Stimulated activated naive CD4-positive, alpha-beta T cell (primary cell): ENCODE measurements around the gene PHF21B.

Experiments
- DNase-seq, 6 experiments: peaks; one replicate each; lab custom pipeline; 2025; lab: John Stamatoyannopoulos, UW

PHF21B gene

DNA sequence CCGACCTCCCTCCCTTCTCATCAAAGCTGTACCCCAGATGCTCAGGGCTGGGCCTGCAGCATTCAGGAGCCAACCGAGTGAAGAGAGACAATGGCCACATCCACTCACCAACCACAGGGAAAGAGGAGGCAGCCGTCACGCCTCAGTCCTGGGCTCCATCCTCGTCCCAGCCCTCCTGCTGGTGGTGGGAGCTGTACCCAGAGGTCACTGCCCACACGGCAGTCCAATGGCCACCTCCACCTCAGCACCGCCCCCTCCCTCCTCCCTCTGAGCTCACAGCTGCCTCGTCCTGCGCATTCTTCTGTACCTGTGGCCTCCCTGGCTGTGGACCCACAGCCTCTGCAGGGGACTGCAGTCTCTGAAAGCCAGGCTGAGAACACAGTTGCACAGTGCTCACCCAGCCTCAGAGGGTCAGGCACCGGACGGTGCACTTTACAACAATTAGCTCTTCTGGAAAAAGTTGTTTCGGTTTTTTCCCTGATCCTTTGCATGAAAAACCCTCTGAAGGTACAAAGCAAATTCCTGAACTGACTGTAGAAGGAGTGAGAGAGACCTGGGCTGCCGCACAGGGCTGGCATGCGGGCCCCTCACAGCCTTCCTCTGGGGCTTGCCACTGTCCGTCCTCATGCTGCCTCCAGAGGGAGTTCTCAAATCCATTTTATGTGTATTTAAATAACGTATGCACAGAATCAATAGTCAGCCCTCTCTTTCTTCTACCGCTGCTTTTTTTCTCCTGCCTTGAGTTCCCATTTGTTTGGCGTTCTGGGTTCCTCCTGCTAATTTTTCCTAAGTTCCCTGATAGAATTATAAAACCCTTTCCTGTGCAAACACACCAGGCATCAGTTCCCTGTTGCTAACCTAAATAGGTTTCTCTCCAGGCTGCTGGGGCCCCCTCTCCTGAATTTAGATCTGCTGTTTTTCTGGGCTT, 52.7 kb downstream of the PHF21B start:
- no peak for DNase-seq

GRCh38 chr22:44955102-44955501, 54.7 kb downstream of the PHF21B start:
- DNase-seq, result no peak

GRCh38 chr22:44954149-44954548, 55.7 kb downstream of the PHF21B start:
- DNase-seq, result no peak

DNA sequence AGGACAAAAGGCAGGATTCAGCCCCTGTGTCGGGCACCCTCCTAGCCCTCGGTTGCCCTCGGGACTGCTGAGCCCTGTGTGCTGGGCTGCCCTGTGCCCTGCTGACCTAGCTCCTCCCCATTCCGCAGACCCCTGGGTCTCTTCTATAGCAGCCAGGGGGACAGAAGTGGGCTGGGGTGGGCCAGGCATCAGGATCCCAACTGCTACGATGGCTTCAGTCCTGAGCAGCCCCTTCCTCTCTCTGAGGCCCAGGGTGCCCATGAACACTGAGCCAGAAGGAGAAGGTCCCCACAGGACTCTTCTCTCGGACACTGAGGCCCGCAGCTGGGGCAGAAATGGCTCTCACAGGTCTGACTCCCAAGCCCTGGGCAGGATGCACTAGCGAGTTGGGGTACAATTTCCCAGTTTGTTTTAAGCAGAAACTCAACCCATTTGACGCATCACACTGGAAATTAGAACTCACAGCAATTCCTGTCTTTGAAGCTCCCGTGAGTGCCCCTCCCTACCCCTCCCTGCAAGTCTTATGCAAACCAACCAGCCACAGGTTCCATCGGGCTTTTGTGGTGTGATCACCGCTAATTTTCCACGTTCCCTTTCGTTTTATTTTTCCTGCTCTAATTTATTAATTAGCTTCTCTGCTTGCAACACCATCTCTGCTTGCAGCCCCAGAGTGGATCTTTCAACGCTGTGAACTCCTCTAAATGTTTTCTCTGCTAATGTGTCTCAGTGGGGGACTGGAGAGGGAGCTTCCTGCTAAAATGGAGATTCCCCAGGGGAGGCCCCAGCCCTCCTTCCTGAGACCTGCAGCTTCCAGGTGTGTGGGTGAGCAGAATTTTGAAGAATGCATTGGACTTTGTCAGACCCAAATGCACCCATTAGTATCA, 56.7 kb downstream of the PHF21B start:
- no peak for DNase-seq

DNA sequence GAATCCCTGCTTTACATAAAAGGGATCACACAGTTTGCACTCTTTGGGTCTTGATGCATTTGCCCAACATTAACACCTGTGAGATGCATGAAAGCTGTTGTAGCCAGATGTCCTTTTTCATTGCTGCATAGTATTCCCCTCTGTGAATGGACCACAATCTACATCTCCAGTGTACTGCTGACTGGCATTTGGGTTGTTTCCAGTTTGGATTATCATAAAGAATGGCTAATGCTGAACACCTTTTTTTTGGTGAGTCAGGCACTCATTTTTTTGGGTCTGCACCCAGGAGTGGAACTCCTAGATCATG, 58.3 kb downstream of the PHF21B start:
- DNase-seq, result no peak

- DNase-seq, result no peak
Measured at GRCh38 chr22:44950806-44951509, 58.8 kb downstream of the PHF21B start.

- DNase-seq, result no peak
Measured at GRCh38 chr22:44947846-44948245, 62.0 kb downstream of the PHF21B start.

DNA sequence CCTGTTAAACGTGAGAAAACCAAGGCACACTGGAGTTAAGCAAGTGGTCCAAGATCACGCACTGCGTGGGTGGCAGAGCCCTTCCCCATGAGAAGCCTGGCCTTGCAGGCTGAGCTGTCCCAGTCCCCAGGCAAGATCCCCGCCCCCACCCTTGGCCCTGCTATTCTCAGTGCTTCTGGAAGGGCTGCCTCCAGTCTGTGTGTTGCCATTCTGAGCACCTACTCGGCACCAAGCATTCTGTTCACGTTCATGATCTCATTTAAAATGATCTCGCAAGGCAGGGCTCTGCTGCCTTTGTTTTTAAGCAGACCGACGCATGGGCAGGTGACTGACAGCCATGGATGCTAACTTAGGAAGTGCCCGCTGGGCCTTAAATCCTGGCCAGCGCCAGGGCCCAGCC, 62.8 kb downstream of the PHF21B start:
- DNase-seq, result no peak

DNA sequence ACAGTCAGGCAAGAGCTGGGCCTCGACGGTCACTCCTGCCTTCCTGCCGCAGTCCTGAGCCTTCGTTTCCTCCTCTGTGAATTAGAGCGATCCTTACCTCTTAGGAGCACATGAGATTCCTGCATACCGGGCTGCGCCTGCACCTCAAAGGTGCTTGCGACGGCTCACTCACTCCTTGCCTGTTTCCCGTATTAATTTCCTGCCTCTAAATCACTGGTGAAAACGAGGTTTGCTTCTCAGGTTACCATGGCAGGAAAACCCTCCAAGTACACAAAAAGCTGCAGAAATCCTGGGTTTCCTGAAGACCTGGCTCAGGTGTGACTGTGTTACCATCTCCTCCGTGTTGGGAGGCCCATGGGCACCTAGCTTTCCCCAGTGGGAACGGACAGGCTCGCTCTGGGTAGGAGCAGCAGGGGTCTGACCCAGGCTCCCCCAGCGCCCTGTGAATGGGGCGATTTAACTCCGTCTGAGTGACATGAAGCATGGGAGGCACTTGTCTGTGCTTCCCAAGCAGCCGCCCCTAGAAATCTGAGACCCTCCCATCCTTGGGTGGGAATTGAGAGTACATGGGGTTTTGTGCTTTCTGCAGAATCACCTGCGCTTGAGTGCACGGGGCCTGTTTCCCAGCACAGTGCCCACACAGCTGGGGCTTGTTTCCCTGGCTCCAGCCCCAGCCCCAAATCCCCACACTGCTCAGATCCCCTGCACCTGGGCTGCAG, 64.8 kb downstream of the PHF21B start:
- no peak for DNase-seq

DNA sequence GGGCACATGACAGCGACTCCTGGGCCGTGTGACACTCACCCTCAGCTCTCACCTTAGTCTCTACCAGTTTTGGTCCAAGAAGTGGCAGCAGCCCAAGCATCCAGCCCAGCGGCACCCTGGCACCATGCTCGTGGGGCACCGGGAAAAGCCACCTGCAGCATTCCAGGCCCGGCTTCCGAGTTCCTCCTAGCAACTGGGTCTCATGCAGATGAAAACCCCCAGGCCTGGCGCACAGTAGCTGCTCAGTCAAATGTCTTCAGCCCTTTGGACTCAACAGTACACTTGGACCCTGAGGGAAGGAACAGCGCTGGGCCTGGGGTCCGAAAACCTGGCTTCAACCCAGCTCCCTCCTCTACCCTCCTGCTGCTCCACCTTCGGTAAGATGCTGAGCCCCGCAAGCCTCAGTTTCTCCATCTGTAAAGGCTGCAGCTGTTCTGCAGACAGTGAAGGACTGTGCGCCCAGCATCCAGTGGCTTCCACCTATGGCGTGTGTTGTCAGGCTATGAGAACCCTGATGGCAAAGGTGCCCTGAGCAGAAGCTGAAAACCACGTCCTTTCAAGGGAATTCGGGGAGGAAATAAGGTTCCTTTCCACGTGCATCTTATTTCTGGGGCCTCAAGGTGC, 66.0 kb downstream of the PHF21B start:
- no peak for DNase-seq

GRCh38 chr22:44942979-44943700, 66.7 kb downstream of the PHF21B start:
- no peak for DNase-seq

GRCh38 chr22:44942056-44942455, 67.7 kb downstream of the PHF21B start:
- DNase-seq, result no peak

GRCh38 chr22:44941207-44941606, 68.6 kb downstream of the PHF21B start:
- no peak for DNase-seq

DNA sequence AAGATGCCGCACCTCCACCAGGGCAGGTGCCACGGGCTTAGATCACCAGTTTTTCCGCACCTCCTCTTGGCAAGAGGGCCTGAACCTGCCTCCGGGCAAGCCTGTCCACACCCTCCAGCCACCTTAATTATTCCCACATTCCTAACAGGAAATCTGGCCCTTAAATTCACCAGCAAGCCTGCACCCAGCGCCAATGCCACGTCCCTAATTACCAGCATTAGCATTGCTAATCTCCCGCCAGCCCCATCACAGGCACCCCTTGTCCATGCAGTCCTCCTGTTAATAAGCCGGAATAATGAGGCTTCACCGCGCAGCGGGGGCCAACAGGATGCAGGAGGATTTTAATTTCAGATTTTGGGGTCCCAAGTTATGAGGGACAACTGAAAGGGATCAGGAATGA, 69.7 kb downstream of the PHF21B start:
- no peak for DNase-seq

DNA sequence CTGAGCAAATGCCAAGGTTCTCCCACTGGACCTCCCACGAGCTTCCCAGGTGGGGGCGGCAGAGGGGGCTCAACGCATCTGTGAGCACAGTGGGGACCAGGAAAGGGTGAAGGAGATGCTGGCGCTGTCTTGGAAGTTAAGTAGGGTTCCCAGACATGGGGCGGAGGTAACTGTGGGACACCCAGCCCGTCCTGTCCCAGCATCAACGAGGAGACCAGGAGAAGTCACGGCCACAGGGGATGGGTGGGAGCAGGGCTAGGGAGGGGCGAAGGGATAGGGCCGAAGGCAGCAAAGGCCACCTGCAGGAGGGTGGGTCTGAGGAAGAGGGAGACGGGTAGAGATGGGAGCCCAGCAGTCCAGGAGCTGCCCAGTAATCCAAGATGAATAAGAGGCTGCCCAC, 70.4 kb downstream of the PHF21B start:
- DNase-seq, result no peak

- DNase-seq, result no peak
Measured at GRCh38 chr22:44938886-44939285, 70.9 kb downstream of the PHF21B start.

DNA sequence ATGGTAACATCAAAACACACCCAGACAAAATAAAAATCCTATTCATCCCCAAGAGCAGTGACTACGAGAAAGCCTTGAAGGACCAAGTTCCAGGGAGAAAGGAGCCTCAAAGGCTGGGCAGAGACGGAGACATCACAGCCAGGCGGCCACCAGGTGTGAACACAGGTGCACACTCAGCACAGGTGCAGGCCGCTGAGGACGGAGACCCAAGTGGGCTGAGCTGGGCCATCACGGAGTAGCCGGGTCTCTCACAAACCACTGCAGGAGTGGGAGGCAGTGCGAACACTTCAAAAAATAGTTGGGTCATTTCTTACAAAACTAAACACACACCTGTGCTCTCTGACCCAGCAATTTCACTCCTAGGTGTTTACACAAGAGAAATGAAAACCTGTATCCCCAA, 72.6 kb downstream of the PHF21B start:
- no peak for DNase-seq

- no peak for DNase-seq
Measured at GRCh38 chr22:44936201-44936600, 73.6 kb downstream of the PHF21B start.

- no peak for DNase-seq
Measured at GRCh38 chr22:44935724-44936123, 74.1 kb downstream of the PHF21B start.

DNA sequence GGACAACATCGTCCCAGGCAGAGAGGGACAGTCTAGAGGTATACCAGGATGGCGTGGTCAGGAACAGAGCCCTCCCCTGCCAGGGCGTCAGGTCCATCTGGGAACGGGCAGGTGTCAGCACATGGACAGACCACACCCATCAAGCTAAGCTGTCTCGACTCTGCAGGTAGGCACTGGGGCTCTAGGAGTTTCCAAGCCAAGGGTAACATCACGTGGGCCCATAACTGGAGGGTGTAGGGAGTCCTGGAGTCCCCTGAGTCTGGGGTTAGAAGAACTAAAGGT, 75.4 kb downstream of the PHF21B start:
- no peak for DNase-seq
